ENCODE data around the gene PLK4.
"Not testable (repeated sequence)": the region's sequence is repeated elsewhere in the genome, so short reads cannot be mapped to it uniquely, and the experiment has no call there.

- not testable (repeated sequence) for TF ChIP-seq POLR2AphosphoS5 (IDR thresholded peaks at IDR 0.05; ENCODE audit: low read depth, low read length); CTCF (IDR thresholded peaks at IDR 0.05); SIN3A (IDR thresholded peaks at IDR 0.05; ENCODE audit: borderline replicate concordance, insufficient read depth, low read depth, low read length); TCF7L2 (IDR thresholded peaks at IDR 0.05; ENCODE audit: low read depth, low read length); REST (IDR thresholded peaks at IDR 0.05; ENCODE audit: insufficient read depth in 1 of 2, low read depth in 2 of 2, low read length in 1 of 2)
Observed at GRCh38 chr4:127931836-127932235, 51.1 kb downstream of the PLK4 start.
